ENCODE results near the gene MYO7A.
A peak's percentile ranks its signal among the peaks of the same experiment; 100 is the strongest.

The MYO7A gene

DNA sequence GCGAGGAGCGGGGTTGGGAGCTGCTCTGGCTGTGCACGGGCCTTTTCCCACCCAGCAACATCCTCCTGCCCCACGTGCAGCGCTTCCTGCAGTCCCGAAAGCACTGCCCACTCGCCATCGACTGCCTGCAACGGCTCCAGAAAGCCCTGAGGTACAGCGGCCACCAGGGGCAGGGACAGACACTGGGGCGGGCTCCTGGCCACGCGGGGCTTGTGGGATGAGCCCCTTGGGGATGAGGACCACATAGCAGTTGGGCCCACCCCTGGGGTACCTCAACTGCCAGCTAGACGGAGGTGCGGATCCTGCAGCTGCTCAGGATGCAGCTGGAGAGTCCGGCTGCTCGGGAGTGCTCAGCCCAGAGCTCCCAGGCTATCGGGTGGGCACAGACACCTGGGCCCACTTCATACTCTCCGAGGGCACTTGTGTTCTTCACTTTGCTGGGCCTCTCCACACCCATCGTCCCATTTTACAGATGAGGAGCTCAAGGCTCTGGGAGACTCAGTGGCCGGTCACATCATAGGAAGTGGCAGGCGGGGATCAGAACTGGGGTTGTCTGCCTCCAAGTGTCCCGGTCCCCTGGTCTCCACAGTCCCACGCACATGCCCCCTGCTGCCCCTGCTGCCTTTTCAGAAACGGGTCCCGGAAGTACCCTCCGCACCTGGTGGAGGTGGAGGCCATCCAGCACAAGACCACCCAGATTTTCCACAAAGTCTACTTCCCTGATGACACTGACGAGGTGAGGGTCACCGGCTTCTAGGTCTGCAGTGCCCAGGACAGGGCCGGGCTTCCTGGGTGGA is 77.6 kb downstream of the MYO7A start:
- Mint-ChIP-seq H3K9me3 (no peaks in the 10 kb centered on the region), H3K36me3 (no peaks in the 10 kb centered on the region)
- no peak for DNase-seq (ENCODE audit: low spot score in 2 of 2)

DNA sequence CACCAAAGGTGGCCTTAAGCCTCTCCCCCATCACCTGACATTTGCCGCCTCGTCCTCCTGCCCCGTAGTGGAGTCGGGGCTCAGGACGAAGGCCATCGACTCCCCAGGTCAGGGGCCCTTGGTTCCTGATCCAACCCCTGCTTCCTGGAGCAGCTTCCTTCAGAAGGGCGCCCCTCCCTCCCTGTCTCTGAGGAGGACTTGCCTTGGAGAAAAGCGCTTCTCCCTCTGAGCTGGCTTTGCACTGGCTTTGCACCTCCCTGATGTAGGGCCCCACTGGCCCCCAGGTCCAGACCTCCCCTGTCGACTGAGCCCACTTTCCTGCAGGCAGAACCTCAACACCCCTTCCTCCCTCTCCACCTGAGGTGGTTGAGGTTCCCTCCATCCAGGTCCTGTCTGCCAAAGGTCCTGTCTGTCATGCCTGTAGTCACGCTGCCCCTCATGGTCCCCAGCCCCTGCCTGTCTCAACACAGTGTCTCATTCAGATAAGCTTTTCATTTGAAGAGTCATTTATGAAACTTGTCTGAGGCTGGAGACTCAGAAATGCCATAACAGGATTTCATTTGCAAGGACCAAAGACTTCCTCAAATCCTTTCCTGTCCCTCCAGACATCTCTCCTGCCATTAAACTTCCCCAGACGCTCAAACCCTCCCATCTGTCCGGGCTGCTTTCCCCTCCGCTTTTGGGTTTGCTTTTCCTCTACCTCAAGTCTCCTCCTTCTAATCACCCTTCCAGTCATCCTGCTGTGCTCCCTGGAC is 78.4 kb downstream of the MYO7A start:
- no peak for ATAC-seq
- DNase-seq (ENCODE audit: low spot score in 2 of 2) = no peak
- no peak overlapping the region for H3K4me3 Mint-ChIP-seq
- H3K36me3 Mint-ChIP-seq = no peaks in the 10 kb centered on the region
- H3K27ac Mint-ChIP-seq = peak overlapping the region; percentile 58
- H3K4me1 Mint-ChIP-seq = peaks cover 8% of the 10 kb centered on the region
- no peaks in the 10 kb centered on the region for H3K9me3 Mint-ChIP-seq

More for the DNA sequence above, 77.6 kb downstream of the MYO7A start:
- H3K4me3 Mint-ChIP-seq = no peak overlapping the region
- ATAC-seq = no peak
- H3K4me1 Mint-ChIP-seq = peaks cover 15% of the 10 kb centered on the region
- H3K27ac Mint-ChIP-seq = no peak overlapping the region

DNA sequence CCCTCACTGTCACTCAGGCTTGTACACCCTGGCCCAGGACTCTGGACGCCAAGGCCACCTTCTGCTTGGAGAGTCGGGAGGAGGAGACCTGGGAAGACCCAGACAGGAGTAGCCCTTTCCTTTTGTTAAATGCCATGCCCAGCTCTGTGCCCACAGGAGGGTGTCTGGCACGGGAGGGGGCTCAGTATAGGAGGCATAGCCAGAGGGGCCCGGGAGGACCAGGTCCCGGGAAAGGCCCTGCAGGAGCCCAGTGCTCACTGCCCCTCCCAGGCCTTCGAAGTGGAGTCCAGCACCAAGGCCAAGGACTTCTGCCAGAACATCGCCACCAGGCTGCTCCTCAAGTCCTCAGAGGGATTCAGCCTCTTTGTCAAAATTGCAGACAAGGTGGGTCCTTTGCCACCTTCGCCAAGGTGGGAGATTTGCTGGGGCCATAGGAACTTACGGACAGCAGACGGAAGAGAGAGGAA is 79.0 kb downstream of the MYO7A start:
- H3K9me3 Mint-ChIP-seq = no peaks in the 10 kb centered on the region

DNA sequence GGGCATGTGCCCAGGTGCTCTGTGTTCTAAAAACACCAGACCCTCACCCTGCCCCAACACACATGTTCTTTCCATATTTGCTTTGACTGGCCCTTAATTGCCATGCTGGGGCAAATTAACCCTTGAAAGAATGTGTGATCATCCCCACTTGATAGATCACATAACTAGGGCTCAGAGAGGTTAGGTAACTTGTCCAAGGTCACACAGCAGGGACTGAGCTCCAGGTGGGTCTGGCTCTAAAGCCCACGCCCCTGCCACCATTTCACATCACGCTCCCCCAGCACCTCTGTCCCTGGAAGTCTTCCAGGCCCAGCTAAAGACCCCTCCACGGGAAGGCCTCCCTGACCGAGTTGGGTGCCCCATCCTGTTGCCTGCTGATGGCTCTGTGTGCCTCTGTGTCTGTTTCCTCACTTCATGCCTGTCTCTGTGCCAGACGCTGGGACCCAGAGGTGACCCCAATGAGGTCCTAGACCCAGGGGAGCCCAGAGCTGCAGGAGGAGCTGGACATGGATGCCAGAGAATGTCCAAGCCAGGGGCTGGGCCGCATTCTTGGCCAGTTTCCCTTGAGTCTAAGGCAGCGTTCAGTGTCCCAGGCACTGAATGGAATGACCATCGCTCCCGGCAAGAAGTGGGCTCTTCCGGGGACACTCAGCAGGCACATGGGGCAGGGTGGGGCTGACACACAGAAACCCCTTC is 79.7 kb downstream of the MYO7A start:
- ATAC-seq = no peak
- Mint-ChIP-seq H3K27ac (no peak overlapping the region), H3K9me3 (no peaks in the 10 kb centered on the region), H3K4me3 (no peak overlapping the region), H3K4me1 (peaks cover 6% of the 10 kb centered on the region), H3K36me3 (no peaks in the 10 kb centered on the region)
- no peak for DNase-seq (ENCODE audit: low spot score in 2 of 2)

More for the DNA sequence above, 79.0 kb downstream of the MYO7A start:
- no peak overlapping the region for H3K27ac Mint-ChIP-seq
- H3K36me3 Mint-ChIP-seq = no peaks in the 10 kb centered on the region
- peaks cover 6% of the 10 kb centered on the region for H3K4me1 Mint-ChIP-seq
- ATAC-seq = no peak
- no peak for DNase-seq (ENCODE audit: low spot score in 2 of 2)
- no peak overlapping the region for H3K4me3 Mint-ChIP-seq

DNA sequence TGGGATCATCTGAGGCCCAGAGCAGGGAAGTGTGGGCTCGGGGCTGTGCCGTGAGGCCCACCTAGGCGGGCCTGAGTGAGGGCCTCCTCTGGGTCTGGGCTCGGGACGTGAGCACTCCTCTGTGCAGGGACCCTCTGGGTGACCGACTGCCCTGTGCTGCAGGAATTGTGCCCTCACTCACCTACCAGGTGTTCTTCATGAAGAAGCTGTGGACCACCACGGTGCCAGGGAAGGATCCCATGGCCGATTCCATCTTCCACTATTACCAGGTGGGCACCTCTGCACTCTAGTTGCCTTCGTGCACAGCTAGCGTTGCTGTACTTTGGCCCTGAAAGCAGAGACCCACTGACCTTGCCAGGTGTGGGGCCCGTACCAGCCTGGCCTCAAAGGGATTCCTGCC is 80.5 kb downstream of the MYO7A start:
- ATAC-seq (no peak), DNase-seq (ENCODE audit: low spot score in 2 of 2) (no peak)
- no peak overlapping the region for H3K27ac Mint-ChIP-seq
- peaks cover 6% of the 10 kb centered on the region for H3K4me1 Mint-ChIP-seq
- H3K36me3 Mint-ChIP-seq = no peaks in the 10 kb centered on the region
- H3K9me3 Mint-ChIP-seq = no peaks in the 10 kb centered on the region
- H3K4me3 Mint-ChIP-seq = no peak overlapping the region

DNA sequence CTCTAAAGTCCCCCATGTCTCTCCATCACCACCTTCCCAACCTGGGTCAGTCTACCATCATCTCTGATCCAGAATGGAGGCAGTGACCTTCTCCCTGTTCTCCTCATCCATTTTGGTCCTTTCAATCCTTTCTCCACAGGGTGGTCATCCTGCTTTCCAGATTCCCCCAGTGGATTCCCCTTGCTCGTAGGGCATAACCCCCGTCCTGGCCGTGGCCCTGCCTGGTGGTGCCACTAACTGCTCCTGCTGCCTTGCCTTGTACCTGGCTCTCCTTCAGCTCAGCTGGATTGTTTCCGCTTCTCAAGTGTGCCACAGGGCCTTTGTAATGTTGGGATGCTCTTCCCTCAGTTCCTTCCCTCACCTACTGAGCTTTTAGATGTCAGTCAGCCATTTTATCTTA is 81.6 kb downstream of the MYO7A start:
- DNase-seq (ENCODE audit: low spot score in 2 of 2) (no peak), ATAC-seq (no peak)
- no peaks in the 10 kb centered on the region for H3K9me3 Mint-ChIP-seq
- no peak overlapping the region for H3K4me3 Mint-ChIP-seq
- peaks cover 6% of the 10 kb centered on the region for H3K4me1 Mint-ChIP-seq
- no peak overlapping the region for H3K27ac Mint-ChIP-seq
- no peaks in the 10 kb centered on the region for H3K36me3 Mint-ChIP-seq

DNA sequence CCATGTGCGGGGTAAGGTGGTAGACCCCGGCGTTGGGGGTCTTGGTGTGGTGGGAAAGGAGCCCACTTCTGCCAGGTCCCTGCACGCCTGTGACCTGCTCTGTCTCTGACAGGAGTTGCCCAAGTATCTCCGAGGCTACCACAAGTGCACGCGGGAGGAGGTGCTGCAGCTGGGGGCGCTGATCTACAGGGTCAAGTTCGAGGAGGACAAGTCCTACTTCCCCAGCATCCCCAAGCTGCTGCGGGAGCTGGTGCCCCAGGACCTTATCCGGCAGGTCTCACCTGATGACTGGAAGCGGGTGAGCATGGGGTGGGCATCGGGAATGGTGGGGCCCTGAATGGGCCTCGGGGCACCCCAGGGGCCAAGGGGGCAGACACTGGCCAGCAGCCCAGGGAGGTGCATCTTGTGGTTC is 83.0 kb downstream of the MYO7A start:
- DNase-seq (ENCODE audit: low spot score in 2 of 2) (no peak), ATAC-seq (no peak)
- Mint-ChIP-seq H3K4me1 (peaks cover 6% of the 10 kb centered on the region), H3K9me3 (no peaks in the 10 kb centered on the region), H3K36me3 (no peaks in the 10 kb centered on the region), H3K4me3 (no peak overlapping the region), H3K27ac (no peak overlapping the region)

DNA sequence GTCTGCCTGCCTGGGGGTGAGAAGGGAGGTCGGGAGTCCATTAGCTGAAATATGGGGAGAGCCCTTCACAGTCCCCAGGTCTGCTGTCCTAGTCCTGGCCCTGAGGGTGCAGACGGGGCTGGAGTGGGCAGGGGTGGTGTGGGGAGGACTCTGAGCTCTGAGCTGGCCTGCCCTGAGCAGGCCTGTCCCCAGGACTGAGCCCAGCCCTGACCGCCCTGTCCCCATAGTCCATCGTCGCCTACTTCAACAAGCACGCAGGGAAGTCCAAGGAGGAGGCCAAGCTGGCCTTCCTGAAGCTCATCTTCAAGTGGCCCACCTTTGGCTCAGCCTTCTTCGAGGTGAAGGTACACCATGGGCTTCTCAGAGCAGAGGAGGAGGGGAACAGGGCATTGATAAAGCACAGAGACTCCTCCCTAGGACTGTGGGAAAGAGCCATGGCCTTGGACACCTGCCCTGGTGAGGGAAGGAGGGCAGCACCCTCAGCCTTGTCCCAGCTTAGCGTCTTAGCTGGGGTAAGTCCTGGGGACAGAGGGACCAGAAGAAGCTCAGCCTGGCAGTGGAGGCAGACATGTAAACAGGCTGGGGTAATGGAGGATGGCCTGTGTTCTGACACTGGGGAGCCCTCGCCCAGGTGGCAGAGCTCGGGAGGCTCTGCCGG is 83.7 kb downstream of the MYO7A start:
- DNase-seq (ENCODE audit: low spot score in 2 of 2) = no peak
- no peaks in the 10 kb centered on the region for H3K9me3 Mint-ChIP-seq
- H3K4me3 Mint-ChIP-seq = no peak overlapping the region
- no peak overlapping the region for H3K27ac Mint-ChIP-seq
- no peak for ATAC-seq
- no peaks in the 10 kb centered on the region for H3K36me3 Mint-ChIP-seq
- peaks cover 1% of the 10 kb centered on the region for H3K4me1 Mint-ChIP-seq

DNA sequence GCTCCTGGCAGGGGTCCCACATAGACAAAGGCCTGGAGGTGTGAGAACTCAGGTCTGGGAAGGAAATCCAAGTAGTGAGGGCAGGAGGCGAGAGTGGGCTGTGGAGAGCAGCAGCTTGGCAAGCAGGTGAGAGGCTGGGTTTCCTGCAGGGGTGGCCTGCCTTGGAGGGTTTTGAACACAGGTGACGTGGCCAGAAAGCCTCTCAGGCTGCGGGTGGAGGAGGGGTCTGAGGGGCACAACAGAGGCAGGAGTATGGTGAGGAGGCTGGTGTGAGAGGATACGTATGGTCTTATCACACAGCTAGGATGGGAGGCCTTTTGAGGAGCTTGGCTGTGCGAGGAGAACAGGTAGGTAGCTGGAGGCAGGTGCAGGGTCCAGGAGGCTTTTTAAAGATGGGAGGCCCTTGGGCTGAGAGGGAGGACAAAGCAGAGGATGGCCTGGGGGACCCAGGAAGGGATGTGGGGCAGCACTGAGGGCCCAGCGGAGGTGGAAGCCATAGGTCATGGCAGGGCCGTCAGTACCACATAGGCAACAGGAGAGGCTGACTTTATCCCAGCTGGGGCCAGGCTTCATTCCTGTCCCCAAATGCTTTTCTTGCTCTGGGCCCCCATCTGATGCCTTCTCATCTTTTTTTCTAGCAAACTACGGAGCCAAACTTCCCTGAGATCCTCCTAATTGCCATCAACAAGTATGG is 84.4 kb downstream of the MYO7A start:
- Mint-ChIP-seq H3K9me3 (no peaks in the 10 kb centered on the region), H3K4me1 (no peaks in the 10 kb centered on the region), H3K27ac (no peak overlapping the region), H3K36me3 (no peaks in the 10 kb centered on the region), H3K4me3 (no peak overlapping the region)
- DNase-seq (ENCODE audit: low spot score in 2 of 2) (no peak), ATAC-seq (no peak)

DNA sequence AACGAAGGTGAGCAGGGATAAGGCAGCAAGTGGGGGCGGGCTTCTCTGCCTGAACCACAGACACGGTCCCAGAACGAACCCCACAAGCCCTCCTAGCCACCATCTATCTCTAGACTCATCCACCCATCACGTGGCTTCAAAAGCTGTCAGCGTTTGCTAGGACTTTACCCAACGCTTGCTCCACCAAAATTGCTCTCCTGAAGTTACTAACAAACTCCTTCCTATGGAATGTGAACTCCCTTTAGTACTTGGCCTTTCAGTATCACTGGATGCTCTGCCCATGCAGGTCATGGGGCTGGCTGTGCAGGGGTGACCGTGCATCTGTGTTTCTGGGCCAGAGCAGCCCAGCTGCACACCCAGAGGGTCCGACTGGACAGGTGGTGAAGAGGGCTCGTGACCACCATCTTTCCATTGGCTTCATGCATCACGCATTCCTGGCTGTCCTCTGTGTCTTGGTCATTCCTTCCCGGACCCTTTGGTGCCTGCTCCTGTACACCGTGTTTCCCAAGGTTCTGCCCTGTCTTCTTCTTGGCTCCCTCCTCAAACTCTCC is 85.1 kb downstream of the MYO7A start:
- H3K9me3 Mint-ChIP-seq = no peaks in the 10 kb centered on the region
- H3K4me3 Mint-ChIP-seq = no peak overlapping the region
- ATAC-seq = no peak

DNA sequence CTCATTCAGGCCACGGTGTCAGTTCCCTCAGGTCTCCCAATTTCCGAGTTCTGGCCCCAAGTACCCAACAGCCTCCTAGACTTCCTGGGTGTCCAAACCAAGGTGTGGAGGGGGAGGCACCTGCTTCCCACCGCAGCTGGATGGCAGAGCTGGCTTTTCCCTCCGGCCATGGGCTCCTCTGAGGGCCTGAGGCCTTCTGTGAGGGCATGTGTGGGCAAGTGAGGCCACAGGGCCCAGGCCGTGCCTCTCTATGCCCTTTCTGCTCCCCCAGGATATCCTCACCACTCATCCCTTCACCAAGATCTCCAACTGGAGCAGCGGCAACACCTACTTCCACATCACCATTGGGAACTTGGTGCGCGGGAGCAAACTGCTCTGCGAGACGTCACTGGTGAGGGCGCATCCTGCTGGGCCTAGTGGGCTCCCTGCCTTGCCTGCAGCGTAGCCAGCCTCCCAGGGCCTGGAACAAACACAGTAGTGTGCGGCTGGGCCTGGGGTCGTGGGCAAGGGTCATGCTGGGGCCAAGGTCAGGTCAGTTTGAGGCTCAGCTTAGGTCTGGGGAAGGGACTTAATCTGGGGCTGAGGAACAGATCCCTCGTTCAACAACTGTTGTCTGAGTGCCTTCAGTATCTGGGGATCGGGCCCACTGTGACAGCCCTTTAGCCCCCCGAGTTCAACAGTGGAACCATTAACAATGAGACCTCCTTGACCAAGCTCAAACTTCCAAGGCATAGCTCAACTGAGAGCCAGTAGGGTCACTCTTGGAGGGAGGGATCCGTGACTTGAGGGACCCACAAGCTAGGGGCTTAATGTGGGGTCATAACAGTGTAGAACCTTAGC is 85.8 kb downstream of the MYO7A start:
- ATAC-seq (no peak), DNase-seq (ENCODE audit: low spot score in 2 of 2) (no peak)
- no peak overlapping the region for H3K27ac Mint-ChIP-seq
- no peaks in the 10 kb centered on the region for H3K9me3 Mint-ChIP-seq
- no peak overlapping the region for H3K4me3 Mint-ChIP-seq
- no peaks in the 10 kb centered on the region for H3K36me3 Mint-ChIP-seq
- no peaks in the 10 kb centered on the region for H3K4me1 Mint-ChIP-seq

More for the DNA sequence above, 85.1 kb downstream of the MYO7A start:
- Mint-ChIP-seq H3K36me3 (no peaks in the 10 kb centered on the region), H3K4me1 (no peaks in the 10 kb centered on the region), H3K27ac (no peak overlapping the region)
- DNase-seq (ENCODE audit: low spot score in 2 of 2) = no peak

DNA sequence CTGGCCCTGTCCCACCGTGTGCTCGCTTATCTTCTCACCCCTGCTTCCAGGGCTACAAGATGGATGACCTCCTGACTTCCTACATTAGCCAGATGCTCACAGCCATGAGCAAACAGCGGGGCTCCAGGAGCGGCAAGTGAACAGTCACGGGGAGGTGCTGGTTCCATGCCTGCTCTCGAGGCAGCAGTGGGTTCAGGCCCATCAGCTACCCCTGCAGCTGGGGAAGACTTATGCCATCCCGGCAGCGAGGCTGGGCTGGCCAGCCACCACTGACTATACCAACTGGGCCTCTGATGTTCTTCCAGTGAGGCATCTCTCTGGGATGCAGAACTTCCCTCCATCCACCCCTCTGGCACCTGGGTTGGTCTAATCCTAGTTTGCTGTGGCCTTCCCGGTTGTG is 86.5 kb downstream of the MYO7A start:
- Mint-ChIP-seq H3K36me3 (no peaks in the 10 kb centered on the region), H3K4me3 (no peak overlapping the region), H3K9me3 (no peaks in the 10 kb centered on the region), H3K4me1 (no peaks in the 10 kb centered on the region), H3K27ac (no peak overlapping the region)
- no peak for ATAC-seq
- DNase-seq (ENCODE audit: low spot score in 2 of 2) = no peak

DNA sequence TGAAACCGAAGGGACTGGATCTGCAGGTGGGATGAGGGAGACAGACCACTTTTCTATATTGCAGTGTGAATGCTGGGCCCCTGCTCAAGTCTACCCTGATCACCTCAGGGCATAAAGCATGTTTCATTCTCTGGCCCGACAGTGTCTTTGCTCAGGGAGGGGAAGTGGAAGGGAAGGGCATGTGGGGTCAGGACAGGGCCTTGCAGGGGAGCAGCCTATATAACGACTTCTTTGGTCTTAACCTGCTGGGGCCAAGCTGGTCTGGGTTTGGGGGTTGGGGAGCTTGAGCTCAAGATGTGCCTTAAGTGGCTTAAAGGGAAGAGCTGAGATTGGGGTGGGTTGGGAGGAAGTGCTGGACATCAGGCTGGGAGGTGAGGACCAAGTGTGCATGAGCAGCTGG is 87.1 kb downstream of the MYO7A start:
- Mint-ChIP-seq H3K27ac (no peak overlapping the region), H3K36me3 (no peaks in the 10 kb centered on the region), H3K4me1 (no peaks in the 10 kb centered on the region), H3K9me3 (no peaks in the 10 kb centered on the region), H3K4me3 (no peak overlapping the region)
- DNase-seq (ENCODE audit: low spot score in 2 of 2) (no peak), ATAC-seq (no peak)

DNA sequence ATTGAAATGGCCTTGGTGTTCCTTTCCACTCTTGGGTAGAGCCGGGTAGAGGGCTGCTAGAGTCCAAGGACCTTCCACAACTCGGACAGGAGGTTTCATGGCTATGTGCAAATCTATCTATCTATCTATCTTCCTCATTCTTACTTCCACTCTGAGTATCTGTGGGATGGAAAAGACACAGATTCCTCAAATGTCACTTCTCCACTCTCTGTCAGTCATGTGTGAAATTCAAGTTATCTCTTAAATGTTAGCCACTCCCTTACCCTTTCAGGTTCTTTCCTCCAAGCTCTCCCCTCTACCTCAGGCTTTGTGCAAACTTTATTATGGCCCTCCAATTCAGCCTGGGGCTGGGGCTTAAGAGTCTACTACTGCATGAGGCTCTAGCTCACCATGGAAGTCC is 89.1 kb downstream of the MYO7A start:
- Mint-ChIP-seq H3K4me1 (no peaks in the 10 kb centered on the region), H3K4me3 (no peak overlapping the region), H3K9me3 (no peaks in the 10 kb centered on the region), H3K27ac (no peak overlapping the region), H3K36me3 (no peaks in the 10 kb centered on the region)
- ATAC-seq (no peak), DNase-seq (ENCODE audit: low spot score in 2 of 2) (no peak)
